ENCODE measurements around the gene N4BP2. TPM values are rescaled to one million over a fixed set of nuclear protein-coding genes. Genes with fewer than 3 reads are reported as not detected.
A peak's percentile ranks its signal among the peaks of the same experiment; 100 is the strongest.

The N4BP2 gene
- total RNA-seq, 1 experiment from 2014 or later, result 31.7 TPM

DNA sequence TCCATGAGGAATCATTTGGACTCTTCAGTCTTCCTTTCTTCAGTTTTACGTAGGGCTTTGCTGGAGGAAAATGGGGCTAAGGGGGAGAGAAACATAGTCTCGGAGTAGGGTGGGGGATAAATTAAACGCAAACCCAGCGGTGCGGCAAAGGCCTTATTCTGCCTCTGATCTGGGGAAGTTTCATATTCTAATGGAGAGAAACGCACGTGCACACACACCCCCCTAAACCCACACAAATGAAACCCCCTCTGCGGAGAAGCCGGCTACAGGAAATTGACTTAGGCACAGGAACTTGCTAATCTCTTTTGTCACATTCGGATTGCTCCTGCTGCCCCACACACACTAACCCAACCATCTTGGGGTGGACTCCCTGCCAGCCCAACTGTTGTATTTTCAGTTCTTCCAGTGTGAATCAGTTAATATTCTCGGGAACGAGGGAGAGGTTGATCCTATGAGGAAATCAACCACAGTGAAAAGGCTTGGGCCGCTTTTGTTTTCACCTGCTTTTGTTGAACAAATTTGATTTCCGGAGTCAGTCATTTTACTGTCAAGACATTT, 140.2 kb downstream of the N4BP2 start, which contains the start of gene RHOH (continued):
- TF ChIP-seq, protein P1, sequence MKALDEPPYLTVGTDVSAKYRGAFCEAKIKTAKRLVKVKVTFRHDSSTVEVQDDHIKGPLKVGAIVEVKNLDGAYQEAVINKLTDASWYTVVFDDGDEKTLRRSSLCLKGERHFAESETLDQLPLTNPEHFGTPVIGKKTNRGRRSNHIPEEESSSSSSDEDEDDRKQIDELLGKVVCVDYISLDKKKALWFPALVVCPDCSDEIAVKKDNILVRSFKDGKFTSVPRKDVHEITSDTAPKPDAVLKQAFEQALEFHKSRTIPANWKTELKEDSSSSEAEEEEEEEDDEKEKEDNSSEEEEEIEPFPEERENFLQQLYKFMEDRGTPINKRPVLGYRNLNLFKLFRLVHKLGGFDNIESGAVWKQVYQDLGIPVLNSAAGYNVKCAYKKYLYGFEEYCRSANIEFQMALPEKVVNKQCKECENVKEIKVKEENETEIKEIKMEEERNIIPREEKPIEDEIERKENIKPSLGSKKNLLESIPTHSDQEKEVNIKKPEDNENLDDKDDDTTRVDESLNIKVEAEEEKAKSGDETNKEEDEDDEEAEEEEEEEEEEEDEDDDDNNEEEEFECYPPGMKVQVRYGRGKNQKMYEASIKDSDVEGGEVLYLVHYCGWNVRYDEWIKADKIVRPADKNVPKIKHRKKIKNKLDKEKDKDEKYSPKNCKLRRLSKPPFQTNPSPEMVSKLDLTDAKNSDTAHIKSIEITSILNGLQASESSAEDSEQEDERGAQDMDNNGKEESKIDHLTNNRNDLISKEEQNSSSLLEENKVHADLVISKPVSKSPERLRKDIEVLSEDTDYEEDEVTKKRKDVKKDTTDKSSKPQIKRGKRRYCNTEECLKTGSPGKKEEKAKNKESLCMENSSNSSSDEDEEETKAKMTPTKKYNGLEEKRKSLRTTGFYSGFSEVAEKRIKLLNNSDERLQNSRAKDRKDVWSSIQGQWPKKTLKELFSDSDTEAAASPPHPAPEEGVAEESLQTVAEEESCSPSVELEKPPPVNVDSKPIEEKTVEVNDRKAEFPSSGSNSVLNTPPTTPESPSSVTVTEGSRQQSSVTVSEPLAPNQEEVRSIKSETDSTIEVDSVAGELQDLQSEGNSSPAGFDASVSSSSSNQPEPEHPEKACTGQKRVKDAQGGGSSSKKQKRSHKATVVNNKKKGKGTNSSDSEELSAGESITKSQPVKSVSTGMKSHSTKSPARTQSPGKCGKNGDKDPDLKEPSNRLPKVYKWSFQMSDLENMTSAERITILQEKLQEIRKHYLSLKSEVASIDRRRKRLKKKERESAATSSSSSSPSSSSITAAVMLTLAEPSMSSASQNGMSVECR (CRISPR knock-in tag; IDR thresholded peaks at IDR 0.05; ENCODE audit: borderline replicate concordance), result no peak
- TF ChIP-seq, protein P2, sequence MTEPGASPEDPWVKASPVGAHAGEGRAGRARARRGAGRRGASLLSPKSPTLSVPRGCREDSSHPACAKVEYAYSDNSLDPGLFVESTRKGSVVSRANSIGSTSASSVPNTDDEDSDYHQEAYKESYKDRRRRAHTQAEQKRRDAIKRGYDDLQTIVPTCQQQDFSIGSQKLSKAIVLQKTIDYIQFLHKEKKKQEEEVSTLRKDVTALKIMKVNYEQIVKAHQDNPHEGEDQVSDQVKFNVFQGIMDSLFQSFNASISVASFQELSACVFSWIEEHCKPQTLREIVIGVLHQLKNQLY (CRISPR knock-in tag; IDR thresholded peaks at IDR 0.05), result no peak
- TF ChIP-seq ESRRA (CRISPR knock-in tag; IDR thresholded peaks at IDR 0.05; ENCODE audit: borderline replicate concordance), result no peak

DNA sequence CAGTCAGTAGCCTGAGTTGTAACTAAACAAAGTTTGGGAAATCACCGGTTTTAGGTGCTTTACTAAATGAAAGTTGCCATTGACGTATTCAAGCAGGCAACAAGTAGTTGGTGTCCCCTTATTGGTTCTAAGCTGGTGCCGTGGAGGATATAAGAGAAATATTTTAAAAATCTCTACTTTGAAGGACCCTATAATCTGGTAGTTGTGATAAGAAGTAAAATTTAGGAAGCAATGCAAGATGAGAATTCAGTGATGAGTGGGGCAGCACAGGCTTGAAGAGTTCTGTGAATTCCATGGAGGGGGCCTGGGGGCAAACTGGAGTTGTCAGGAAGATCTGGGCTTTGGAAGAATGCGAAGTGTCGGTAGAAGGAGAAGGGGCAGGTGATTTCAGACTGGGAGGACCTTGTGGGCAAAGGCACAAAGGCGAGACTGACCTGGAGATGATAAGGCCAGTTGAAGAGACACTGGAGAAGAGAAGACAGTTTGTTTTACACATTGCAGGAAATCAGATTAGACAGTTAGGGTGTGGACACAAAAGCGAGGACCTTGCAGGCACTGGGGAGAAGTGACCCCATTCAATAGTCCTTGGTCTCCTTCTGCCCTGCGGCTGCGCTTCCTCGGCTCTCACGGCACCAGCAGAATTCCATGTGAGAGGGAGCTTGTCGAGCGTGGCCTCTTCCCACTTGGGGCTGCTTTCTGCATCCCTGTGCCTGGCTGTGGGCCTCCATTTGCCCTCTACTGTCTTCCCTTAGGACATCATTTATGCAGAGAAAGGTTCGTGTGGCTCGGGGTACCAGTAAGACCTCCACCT, 141.4 kb downstream of the N4BP2 start:
- H3K36me3 Mint-ChIP-seq, result no peaks in the 10 kb centered on the region
- H3K27me3 Mint-ChIP-seq (ENCODE audit: low read depth), result no peaks in the 10 kb centered on the region
- ATAC-seq (no peak), DNase-seq (ENCODE audit: low spot score) (no peak)
- CTCF ChIA-PET, result interaction anchor here (1.0 to 2.2 kb wide), 2 partner anchors 9 to 119 kb away, joined by 4 to 5 read pairs; no protein-coding TSS in a partner anchor
- H3K4me1 Mint-ChIP-seq, result peaks cover 74% of the 10 kb centered on the region
- H3K9me3 Mint-ChIP-seq, result no peaks in the 10 kb centered on the region; the same call in 1 of the 2 replicates
- H3K27ac Mint-ChIP-seq, result peak overlapping the region; percentile 39
- TF ChIP-seq, protein P3, sequence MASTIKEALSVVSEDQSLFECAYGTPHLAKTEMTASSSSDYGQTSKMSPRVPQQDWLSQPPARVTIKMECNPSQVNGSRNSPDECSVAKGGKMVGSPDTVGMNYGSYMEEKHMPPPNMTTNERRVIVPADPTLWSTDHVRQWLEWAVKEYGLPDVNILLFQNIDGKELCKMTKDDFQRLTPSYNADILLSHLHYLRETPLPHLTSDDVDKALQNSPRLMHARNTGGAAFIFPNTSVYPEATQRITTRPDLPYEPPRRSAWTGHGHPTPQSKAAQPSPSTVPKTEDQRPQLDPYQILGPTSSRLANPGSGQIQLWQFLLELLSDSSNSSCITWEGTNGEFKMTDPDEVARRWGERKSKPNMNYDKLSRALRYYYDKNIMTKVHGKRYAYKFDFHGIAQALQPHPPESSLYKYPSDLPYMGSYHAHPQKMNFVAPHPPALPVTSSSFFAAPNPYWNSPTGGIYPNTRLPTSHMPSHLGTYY (CRISPR knock-in tag; IDR thresholded peaks at IDR 0.05), result no peak
- TF ChIP-seq CBFB (CRISPR knock-in tag; IDR thresholded peaks at IDR 0.05; ENCODE audit: low read depth) (no peak), TEAD1 (CRISPR knock-in tag; IDR thresholded peaks at IDR 0.05) (no peak), NR3C1 (CRISPR knock-in tag; conservative IDR thresholded peaks at IDR 0.05; ENCODE audit: low read depth) (no peak), ATF1 (CRISPR knock-in tag; IDR thresholded peaks at IDR 0.05) (no peak), OVOL2 (CRISPR knock-in tag; IDR thresholded peaks at IDR 0.05; ENCODE audit: borderline replicate concordance) (no peak), KAT7 (CRISPR knock-in tag; IDR thresholded peaks at IDR 0.05; ENCODE audit: borderline replicate concordance) (no peak), HMGA2 (CRISPR knock-in tag; IDR thresholded peaks at IDR 0.05) (no peak), ZNF121 (CRISPR knock-in tag; IDR thresholded peaks at IDR 0.05) (no peak), ZNF396 (CRISPR knock-in tag; IDR thresholded peaks at IDR 0.05; ENCODE audit: borderline replicate concordance) (no peak), RORB (CRISPR knock-in tag; IDR thresholded peaks at IDR 0.05) (no peak), SP1 (CRISPR knock-in tag; conservative IDR thresholded peaks at IDR 0.05) (no peak), MXD4 (CRISPR knock-in tag; IDR thresholded peaks at IDR 0.05; ENCODE audit: borderline replicate concordance) (no peak)
- TF ChIP-seq, protein P4, sequence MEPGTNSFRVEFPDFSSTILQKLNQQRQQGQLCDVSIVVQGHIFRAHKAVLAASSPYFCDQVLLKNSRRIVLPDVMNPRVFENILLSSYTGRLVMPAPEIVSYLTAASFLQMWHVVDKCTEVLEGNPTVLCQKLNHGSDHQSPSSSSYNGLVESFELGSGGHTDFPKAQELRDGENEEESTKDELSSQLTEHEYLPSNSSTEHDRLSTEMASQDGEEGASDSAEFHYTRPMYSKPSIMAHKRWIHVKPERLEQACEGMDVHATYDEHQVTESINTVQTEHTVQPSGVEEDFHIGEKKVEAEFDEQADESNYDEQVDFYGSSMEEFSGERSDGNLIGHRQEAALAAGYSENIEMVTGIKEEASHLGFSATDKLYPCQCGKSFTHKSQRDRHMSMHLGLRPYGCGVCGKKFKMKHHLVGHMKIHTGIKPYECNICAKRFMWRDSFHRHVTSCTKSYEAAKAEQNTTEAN (CRISPR knock-in tag; IDR thresholded peaks at IDR 0.05), result no peak
- TF ChIP-seq, protein P5, sequence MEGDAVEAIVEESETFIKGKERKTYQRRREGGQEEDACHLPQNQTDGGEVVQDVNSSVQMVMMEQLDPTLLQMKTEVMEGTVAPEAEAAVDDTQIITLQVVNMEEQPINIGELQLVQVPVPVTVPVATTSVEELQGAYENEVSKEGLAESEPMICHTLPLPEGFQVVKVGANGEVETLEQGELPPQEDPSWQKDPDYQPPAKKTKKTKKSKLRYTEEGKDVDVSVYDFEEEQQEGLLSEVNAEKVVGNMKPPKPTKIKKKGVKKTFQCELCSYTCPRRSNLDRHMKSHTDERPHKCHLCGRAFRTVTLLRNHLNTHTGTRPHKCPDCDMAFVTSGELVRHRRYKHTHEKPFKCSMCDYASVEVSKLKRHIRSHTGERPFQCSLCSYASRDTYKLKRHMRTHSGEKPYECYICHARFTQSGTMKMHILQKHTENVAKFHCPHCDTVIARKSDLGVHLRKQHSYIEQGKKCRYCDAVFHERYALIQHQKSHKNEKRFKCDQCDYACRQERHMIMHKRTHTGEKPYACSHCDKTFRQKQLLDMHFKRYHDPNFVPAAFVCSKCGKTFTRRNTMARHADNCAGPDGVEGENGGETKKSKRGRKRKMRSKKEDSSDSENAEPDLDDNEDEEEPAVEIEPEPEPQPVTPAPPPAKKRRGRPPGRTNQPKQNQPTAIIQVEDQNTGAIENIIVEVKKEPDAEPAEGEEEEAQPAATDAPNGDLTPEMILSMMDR (IDR thresholded peaks at IDR 0.05), result no peak
- TF ChIP-seq, protein P6, sequence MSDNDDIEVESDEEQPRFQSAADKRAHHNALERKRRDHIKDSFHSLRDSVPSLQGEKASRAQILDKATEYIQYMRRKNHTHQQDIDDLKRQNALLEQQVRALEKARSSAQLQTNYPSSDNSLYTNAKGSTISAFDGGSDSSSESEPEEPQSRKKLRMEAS (CRISPR knock-in tag; IDR thresholded peaks at IDR 0.05), result no peak
- H3K4me3 Mint-ChIP-seq, result peak overlapping the region; percentile 60
- POLR2A ChIA-PET, result interaction anchor here (0.5 to 0.6 kb wide), 2 partner anchors 391 to 509 kb away, joined by 3 to 4 read pairs; no protein-coding TSS in a partner anchor

Data from WTC11 (cell line).